ENCODE data around the gene QSOX1.

The QSOX1 gene

DNA sequence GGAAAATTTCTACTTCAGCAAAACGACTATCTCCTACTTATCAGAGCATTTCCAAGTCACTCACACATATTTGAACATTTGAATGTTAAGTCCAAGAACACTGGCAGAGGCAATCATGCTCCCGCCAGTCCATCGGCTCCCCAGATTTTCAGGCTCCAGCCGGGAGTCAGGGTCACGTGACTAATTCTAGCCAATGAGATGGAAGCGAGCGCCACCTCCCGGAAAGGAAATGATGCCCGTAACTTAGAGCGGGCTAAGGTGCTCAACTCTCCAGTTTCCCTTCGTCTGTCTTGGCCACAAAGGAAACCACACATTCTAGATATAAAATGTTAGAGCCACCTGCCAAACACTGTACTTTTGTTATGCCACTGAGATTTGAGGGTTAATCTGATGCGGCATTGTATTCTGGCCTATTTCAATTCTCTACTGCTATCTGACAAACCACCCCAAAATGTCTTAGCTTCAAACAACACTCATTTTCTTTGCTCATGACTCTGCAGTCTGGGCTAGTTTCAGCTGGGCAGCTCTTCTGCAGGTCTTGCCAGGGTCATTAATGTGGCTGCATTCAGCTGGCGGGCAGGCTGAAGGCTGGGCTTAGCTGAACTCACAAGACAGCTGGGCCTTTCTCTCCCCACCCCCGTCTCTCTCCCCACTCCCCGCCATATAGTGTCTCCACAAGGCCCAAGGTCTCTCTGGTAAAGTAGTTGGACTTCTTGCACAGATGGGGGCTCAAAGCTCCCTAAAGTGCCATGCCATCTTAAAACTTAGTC, 58.9 kb downstream of the QSOX1 start:
- peak in 1 of 2 donors; percentile 16 for DNase-seq (ENCODE audit: low read depth in 2 of 2, low spot score in 1 of 2)

DNA sequence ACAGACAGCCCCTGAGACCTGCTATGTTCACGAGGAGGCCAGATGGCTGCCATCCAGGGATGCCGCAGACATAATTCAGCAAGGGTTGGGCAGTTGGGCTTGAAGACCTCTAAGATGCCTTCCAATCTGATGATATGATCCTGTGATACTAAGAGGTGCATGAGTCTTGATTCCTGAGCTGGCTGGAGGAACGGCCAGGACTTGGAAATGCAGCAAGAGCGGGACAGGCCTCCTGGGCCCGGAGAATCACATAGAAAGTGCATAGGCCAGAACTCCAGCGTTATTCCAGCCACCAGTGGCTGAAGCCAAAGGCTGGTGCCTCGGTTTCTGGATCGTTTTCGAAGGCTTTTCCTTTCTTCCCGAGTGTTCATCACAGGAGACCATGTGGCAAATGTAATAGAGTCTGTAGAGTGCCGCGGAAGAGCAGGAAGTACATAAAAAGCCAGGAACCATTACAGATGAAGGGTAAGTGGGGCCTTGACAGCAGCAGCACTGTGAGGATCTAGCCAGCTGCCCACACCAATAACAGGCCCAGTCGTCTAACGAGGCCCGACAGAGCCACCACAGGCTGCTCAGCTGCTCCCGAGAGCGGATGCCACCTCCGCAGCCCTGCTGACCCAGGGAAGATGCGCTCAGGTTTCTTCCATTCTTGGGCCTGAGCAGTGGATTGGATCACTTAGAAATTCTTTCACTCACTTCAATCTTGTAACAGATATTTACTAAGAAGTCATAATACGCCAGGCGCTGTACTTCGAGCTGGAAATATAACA, 61.4 kb downstream of the QSOX1 start:
- DNase-seq (ENCODE audit: low read depth in 2 of 2, low spot score in 1 of 2) = no peak

GRCh38 chr1:180217006-180217405, 62.3 kb downstream of the QSOX1 start:
- DNase-seq (ENCODE audit: low read depth in 2 of 2, low spot score in 1 of 2) = no peak

DNA sequence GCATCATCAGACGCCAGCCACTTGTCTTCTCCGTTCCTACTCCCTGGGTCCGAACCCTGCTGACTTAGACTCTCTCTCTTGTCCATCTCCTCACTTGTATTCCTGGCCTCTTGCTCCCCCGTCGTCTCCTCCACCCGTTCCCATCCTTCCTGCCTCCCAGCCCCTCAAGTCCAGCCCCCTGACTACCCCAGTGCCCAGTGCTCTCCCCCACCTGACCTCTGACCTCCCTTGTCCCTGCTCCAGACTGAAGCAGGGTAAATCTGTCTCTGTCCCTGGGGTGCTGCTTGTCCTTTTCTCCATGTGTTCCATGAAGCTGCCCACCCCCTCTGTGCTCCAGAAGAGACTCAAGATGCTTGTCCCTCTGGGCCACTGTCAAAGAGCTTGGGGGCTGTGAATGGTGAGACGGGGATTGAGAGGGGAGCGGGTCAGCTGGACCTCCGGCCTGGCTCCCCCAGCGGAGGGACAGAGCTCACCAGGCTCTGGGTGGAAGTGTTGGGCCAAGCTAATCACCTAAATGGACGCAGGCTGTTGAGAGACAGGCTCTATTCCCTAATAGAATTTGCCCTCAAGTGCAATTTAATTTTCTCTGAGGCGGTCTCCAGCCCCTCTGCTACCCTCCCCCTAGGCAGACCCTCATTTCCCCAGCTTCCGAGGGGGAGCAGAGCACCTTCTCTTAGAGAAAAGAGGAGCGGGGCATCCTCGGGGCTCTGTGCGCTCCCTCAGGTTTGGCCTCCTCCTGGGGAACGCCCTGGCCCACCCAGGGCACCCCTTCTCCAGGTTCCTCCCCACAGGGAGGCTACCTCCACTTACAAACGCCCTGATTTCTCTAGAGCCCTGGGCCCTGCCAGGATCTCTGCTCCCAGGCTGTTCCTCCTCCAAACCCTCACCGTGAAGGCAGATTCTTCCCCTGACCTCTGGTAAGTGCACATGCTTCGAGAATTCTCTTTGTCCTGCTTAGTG, 64.4 kb downstream of the QSOX1 start:
- DNase-seq (ENCODE audit: low read depth in 2 of 2, low spot score in 1 of 2) = no peak

- no peak for DNase-seq (ENCODE audit: low read depth in 2 of 2, low spot score in 1 of 2)
Observed at GRCh38 chr1:180219776-180220175, 65.1 kb downstream of the QSOX1 start.

DNA sequence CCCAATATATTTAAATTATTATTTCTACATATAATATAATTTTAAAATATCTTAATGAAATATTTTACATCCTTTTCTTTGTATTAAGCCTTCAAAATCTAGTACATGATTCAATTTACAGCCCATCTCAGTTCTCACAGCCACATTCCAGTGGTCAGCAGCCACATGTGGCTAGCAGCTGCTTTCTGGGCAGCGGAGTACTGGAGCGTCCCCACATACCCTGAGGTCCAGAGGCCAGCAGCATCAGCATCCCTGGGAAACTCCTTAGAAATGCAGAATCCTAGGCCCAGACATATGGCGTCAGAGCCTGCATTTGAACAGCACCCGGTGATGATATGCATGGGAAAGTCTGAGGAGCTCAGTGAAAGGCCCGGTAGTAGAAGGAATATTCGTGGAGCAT, 66.8 kb downstream of the QSOX1 start:
- no peak for DNase-seq (ENCODE audit: low read depth in 2 of 2, low spot score in 1 of 2)

DNA sequence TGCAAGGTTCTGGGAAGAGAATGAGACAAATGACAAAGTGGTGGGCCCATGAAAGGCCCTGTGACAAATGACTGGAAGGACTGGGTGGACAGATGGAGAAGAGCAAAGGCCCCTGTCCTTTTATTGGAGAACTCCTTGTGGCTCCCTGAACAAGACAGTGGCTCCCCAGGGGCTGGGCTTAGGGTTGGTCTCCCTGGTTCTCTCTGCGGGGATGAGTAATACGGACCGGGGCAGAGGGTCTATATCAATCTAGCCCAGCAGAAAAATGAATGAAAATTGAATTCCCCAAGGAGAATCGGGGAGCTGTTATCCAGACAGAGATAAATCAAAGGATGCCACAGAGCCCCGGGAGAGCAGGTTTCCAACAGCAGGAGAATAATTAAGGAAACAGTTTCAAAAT, 70.2 kb downstream of the QSOX1 start:
- no peak for DNase-seq (ENCODE audit: low read depth in 2 of 2, low spot score in 1 of 2)

DNA sequence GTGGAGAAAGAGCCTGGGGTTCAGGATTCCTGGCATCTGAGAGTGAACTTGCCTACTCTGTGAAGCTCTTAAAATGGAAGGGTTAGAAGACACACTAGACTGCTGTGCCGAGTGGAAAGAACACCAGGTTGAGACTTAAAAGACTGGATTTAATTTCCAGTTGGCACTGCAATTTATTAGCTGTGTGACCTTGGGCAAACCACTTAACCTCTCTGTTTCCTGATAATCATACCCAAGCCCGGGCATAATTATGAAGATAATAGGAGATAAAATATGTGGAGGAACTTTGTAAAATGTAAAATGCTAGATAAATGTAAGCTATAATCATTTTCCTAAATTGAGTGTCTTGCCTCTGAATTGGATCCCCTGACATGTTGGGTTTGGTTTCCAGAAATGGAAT, 70.7 kb downstream of the QSOX1 start:
- no peak for DNase-seq (ENCODE audit: low read depth in 2 of 2, low spot score in 1 of 2)

DNA sequence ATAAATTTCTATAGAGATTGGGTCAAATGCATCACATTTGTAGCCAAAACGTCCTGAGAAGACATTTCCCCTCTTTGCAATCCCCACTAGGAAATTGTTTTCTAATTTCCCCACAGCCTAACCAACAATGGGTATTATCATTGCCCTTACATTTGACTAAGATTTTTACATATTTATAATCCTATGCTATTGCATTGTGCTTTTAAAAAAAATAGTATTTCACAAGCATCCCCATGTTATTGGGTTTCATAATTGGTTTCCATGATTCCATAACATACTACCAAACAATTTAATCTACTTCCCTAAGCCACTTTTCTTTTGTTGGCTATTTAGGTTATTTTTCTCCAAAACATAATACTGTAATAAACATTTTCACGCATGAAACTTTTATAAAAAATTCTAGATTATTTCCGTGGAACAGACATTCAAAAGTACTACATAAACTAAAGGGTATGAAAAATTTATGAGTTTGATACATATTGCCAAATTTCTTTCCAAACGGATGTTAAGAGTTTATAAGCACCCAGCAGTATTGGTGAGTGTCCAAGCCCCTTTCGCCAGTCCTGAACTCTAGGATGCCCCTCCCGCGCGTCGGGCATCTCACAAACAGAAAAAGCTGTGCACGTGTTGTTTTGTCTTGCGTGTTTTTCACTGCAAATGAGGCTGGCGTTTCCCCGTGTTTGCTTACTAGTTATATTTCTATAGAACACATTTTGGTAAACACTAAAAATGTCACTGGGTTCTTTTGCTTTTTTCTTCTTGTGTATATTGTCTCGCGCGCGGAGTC, 73.4 kb downstream of the QSOX1 start:
- no peak for DNase-seq (ENCODE audit: low read depth in 2 of 2, low spot score in 1 of 2)

GRCh38 chr1:180228648-180229482, 74.2 kb downstream of the QSOX1 start:
- no peak for DNase-seq (ENCODE audit: low read depth in 2 of 2, low spot score in 1 of 2)

- DNase-seq (ENCODE audit: low read depth in 2 of 2, low spot score in 1 of 2) = no peak
Observed at GRCh38 chr1:180229483-180230415, 75.1 kb downstream of the QSOX1 start, which contains the start of gene LHX4. Gene LHX4 (plus strand): TSS chr1:180230264. CDS start chr1:180230530, 266 bp downstream.

GRCh38 chr1:180230416-180230790, 75.7 kb downstream of the QSOX1 start:
- DNase-seq (ENCODE audit: low read depth in 2 of 2, low spot score in 1 of 2) = no peak

- DNase-seq (ENCODE audit: low read depth in 2 of 2, low spot score in 1 of 2) = no peak
Observed at GRCh38 chr1:180230791-180231505, 76.3 kb downstream of the QSOX1 start.

DNA sequence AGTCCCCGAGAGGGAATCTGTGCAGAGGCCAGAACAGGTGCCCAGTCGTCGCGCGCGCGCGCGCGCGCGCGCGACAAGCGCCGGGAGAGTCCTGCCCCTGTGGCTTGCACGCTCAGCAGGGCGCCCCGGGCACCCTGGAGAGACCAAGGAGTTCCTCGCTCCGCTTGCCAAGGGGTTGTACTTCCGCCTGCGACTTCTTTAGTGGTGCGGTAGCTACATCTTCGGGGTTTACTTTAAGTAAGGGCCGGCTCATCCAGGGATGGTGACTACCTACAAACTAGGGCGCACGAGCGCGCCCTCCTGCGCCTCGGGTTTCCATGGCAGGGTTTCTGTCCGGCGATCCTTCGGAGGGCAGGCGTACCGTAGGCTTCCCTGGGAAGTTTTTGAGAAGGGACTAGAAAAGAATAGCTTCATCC, 76.8 kb downstream of the QSOX1 start:
- no peak for DNase-seq (ENCODE audit: low read depth in 2 of 2, low spot score in 1 of 2)

DNA sequence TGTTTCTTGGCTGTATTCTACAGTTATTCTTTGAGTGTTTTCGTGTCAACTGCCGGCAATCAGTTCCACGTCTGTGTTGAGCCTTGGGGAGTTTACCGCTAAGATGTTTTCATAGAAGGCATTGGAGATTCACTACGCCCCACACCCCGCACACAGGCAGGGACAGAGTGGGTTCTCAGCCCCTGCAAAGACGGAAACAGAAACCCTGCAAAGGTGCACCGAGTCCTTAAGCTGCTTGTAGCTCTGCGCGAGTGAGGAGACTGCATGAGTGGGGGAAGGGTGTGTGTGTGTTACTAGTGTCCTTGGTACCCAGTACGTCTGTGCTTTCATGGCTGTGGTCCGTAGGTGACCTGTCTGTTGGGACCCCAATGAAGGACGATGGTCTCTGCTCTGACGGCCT, 77.3 kb downstream of the QSOX1 start:
- no peak for DNase-seq (ENCODE audit: low read depth in 2 of 2, low spot score in 1 of 2)

DNA sequence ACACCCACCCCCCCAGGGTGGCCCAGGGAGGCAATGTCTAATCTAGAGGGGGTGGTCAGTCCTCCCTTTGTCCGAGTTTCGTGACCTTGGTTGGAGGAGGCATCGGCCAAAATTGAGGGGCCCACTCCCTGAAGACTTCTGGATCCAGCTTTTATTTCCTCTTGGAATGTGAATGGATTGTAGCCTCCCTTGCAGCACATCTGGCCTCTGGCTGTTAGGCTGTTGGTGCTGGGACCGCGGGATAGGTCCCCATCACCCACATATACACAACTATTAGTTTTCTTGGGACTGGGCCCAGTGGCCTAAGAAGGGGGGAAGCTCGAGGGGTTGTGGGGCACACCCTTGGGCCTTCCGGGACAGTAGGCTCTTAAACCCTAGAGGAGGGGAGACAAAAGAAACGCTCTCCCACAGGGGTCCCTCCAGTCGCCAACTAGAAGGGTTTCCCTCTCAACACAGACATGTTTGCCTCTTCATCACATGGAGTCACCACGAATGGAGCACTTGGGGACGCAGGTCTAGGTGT, 77.9 kb downstream of the QSOX1 start:
- DNase-seq (ENCODE audit: low read depth in 2 of 2, low spot score in 1 of 2) = no peak

GRCh38 chr1:180233191-180234011, 78.7 kb downstream of the QSOX1 start:
- no peak for DNase-seq (ENCODE audit: low read depth in 2 of 2, low spot score in 1 of 2)

Measured in stimulated activated CD8-positive, alpha-beta memory T cell treated with anti-CD3 and anti-CD28 coated beads, Interleukin-4, amount 100 ng/mL, for 1 hour (primary cell).